ENCODE results near the gene SIPA1L3.
A peak's percentile ranks its signal among the peaks of the same experiment; 100 is the strongest.

SIPA1L3 gene

DNA sequence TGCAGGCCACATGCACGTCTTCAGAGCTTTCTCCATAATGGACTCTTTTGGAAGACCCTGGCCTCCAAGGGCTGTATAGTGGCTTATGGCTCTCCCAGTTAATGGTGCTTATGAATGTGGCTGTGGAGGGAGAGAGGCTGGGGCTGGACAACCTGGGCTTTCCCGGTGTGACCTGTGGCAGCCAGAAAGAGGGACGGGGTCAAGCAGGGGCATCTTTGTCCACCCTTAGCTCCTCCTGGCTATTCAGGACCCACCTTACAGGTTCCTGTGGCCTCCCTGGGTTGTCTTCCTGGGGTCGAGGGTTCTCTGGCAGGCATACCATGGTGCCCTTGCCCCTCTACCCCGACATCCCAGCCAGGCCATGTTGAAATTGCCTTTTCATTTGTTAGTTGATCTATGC, 75.6 kb downstream of the SIPA1L3 start:
- in situ Hi-C loops (cut with MboI; ENCODE audit: low sequenced_read_pairs, unreplicated experiment), result no loop called here
- TF ChIP-seq, protein P1, sequence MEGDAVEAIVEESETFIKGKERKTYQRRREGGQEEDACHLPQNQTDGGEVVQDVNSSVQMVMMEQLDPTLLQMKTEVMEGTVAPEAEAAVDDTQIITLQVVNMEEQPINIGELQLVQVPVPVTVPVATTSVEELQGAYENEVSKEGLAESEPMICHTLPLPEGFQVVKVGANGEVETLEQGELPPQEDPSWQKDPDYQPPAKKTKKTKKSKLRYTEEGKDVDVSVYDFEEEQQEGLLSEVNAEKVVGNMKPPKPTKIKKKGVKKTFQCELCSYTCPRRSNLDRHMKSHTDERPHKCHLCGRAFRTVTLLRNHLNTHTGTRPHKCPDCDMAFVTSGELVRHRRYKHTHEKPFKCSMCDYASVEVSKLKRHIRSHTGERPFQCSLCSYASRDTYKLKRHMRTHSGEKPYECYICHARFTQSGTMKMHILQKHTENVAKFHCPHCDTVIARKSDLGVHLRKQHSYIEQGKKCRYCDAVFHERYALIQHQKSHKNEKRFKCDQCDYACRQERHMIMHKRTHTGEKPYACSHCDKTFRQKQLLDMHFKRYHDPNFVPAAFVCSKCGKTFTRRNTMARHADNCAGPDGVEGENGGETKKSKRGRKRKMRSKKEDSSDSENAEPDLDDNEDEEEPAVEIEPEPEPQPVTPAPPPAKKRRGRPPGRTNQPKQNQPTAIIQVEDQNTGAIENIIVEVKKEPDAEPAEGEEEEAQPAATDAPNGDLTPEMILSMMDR (IDR thresholded peaks at IDR 0.05; ENCODE audit: borderline replicate concordance, control extremely low read depth, extremely low read depth, insufficient read depth, missing control alignments), result no peak
- no peak for DNase-seq (ENCODE audit: low spot score)

DNA sequence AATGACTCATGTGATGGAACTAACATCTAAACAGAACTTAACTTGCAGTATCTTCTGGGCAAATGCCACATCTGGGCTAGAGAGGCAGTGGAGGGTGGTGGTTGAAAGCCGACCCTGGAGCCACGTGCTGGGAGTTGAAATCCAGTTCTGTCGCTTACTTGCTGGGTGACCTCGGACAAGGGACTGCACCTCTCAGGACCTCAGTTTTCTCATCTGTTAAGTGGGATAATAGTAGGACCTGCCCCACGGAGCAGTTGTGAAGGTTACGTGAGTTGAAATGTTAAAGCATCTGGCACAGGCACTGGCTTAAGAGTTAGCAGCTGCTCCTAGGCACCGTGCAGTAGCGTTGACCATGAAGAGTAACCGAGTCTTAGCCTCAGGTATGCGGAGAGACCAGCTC, 76.1 kb downstream of the SIPA1L3 start:
- TF ChIP-seq, protein P1 (IDR thresholded peaks at IDR 0.05; ENCODE audit: borderline replicate concordance, control extremely low read depth, extremely low read depth, insufficient read depth, missing control alignments), result no peak
- in situ Hi-C loops (cut with MboI; ENCODE audit: low sequenced_read_pairs, unreplicated experiment), result no loop called here
- DNase-seq (ENCODE audit: low spot score), result no peak

DNA sequence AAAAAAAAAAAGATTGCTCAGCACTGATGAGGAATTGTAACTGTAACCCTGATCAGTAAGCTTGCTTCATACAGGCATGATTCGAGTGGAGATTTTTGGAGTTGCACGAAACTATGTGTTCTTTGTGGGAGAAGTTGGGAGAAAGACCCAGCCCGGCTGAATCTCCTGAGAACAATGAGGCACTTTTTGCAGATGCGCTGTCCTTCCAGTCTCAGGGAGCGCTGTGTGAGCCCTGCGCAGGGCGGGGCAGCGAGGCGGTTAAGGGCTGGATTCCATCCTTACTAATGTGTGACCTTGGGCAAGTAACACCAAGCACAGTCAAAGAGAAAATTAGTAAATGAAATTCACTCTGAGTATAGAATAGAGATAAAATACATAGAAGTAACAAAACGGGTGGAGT, 76.9 kb downstream of the SIPA1L3 start:
- DNase-seq (ENCODE audit: low spot score), result no peak
- in situ Hi-C loops (cut with MboI; ENCODE audit: low sequenced_read_pairs, unreplicated experiment), result no loop called here
- TF ChIP-seq, protein P1 (IDR thresholded peaks at IDR 0.05; ENCODE audit: borderline replicate concordance, control extremely low read depth, extremely low read depth, insufficient read depth, missing control alignments), result no peak

DNA sequence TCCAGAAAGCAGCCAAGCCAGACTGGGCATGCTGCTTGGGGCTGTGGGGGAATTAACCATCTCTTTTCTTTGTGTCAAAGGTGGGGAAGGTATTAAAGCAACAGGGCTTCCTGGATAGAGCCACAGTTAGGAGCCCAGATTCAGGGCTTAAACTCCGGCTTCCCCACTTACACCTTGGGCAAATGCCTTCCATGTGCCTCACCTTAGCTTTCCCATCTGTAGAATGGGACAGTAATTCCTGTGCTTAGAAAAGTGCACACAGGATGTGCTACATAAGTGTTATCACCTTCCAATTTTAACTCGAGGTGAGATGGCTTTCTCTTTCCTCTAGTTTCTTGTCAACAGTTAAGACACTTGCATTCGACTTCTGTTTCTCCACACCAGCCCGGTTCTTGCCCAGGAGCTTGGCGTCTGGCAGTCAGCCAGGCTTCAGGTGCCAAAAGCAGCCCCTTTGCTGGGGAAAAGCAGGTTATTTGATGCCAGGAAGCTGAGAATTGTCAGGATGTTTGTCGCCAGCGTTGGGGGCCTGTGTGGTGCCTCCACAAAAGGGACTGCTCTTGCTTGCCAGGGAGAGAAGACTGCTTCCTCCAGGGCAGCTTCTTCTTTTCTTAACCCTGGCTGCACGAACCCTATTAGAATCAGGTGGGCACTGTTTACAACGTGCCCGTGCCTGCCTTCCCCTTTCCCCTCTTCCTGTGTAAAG, 79.2 kb downstream of the SIPA1L3 start:
- no peak for DNase-seq (ENCODE audit: low spot score)
- in situ Hi-C loops (cut with MboI; ENCODE audit: low sequenced_read_pairs, unreplicated experiment), result no loop called here
- TF ChIP-seq, protein P1 (IDR thresholded peaks at IDR 0.05; ENCODE audit: borderline replicate concordance, control extremely low read depth, extremely low read depth, insufficient read depth, missing control alignments), result no peak

DNA sequence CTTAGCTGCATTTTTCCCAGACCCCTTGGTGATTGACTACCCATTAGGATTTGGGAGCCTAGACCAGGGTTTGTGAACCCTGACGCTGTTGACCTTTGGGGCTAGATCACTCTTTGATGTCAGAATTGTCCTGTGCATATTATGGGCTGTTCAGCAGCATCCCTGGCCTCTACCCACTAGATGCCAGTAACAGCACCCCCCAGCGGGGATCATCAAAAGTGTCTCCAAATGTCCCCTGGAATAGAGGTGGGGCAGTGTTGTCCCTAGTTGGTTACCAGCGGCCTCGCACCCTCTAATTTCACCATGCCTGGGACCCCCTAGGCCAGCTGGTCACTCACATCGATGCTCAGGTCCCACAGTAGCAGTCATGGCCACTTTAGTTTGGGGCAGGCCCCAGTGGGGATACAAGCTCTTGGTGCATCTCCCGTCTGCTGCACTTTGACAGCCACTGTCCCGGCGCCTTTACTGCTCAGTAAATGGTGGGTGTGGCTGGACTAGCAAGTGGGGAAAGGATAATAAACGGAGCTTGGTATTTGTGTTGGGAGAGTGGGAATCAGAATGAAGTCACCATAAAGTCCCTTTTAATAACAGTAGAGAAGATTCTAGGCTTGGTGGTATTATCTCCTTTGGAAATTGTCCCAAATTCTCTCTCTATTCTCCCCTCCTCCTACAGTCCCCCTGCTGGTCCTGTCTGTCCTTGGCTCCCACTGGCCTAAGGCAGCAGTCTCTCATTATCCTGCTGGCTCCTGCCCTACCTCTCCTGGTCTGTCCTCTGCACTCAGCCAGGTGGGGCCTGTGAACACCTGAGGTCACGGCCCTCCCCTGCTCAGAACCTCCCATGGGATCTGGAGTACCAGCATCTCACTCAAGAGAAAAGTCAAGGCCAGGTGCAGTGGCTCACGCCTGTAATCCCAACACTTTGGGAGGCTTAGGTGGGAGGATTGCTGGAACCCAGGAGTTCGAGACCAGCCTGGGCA, 80.6 kb downstream of the SIPA1L3 start:
- in situ Hi-C loops (cut with MboI; ENCODE audit: low sequenced_read_pairs, unreplicated experiment), result no loop called here

More for the DNA sequence above, 80.6 kb downstream of the SIPA1L3 start:
- TF ChIP-seq, protein P1 (IDR thresholded peaks at IDR 0.05; ENCODE audit: borderline replicate concordance, control extremely low read depth, extremely low read depth, insufficient read depth, missing control alignments), result peak; percentile 10
- no peak for DNase-seq (ENCODE audit: low spot score)
